Islet of Langerhans (tissue), 1 donor: ENCODE results near the gene LRP8.
"Not testable (repeated sequence)": the region's sequence is repeated elsewhere in the genome, so short reads cannot be mapped to it uniquely, and the experiment has no call there.

Source experiments
- FAIRE-seq: peaks from one replicate; lab custom pipeline; 2011; peaks lifted over from hg19 to GRCh38; lab: Jason Lieb, UNC

The LRP8 gene

GRCh38 chr1:53207726-53208125, 120.1 kb downstream of the LRP8 start:
- no peak for FAIRE-seq

GRCh38 chr1:53206735-53207379, 121.0 kb downstream of the LRP8 start:
- no peak for FAIRE-seq

GRCh38 chr1:53206083-53206685, 121.7 kb downstream of the LRP8 start:
- FAIRE-seq, result not testable (repeated sequence)

GRCh38 chr1:53205496-53205895, 122.4 kb downstream of the LRP8 start:
- FAIRE-seq, result not testable (repeated sequence)

GRCh38 chr1:53203466-53203865, 124.4 kb downstream of the LRP8 start:
- FAIRE-seq, result no peak

GRCh38 chr1:53198241-53198651, 129.6 kb downstream of the LRP8 start:
- FAIRE-seq, result no peak

DNA sequence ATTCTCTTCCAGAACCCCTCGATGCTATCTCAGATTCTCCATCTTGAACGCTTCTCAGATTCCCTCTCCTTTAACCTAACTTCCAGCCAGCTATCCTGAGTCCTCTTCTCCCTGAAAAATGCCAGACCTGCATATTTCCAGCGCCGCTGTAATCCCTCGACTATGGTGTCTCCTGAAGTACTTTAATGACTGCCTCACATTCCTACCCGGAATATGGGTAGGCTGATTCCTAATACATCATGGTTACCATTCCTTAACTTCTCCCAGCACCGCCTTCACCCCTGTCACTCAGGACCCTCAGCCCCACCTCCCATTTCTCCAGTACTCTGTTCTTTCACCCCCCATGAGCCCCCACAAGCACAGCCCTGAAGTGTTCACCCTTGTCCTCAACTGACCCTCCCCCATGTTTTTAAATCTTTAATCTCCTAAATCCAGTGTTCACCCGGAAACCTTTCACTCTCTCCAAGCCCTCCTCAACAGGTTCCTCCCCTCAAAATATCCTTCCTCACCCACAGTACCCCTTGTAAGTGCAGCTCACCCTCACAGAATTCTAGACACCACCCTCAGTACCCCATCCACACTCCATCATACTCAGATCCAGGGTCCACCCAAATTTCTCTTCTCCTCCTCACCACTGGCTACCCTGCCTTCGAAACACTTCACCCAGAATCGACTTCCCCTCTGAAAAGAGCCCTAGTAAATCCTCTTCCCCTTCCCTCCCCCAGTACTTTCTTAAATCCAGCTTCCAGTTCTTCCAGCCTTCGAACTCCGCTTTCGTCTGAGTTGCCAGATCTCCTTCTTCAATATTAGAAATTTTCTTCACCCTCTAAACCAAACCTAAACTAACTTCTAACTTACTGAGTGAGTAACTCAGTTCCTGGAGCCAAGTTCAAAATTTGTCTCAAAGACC, 130.3 kb downstream of the LRP8 start:
- no peak for FAIRE-seq

DNA sequence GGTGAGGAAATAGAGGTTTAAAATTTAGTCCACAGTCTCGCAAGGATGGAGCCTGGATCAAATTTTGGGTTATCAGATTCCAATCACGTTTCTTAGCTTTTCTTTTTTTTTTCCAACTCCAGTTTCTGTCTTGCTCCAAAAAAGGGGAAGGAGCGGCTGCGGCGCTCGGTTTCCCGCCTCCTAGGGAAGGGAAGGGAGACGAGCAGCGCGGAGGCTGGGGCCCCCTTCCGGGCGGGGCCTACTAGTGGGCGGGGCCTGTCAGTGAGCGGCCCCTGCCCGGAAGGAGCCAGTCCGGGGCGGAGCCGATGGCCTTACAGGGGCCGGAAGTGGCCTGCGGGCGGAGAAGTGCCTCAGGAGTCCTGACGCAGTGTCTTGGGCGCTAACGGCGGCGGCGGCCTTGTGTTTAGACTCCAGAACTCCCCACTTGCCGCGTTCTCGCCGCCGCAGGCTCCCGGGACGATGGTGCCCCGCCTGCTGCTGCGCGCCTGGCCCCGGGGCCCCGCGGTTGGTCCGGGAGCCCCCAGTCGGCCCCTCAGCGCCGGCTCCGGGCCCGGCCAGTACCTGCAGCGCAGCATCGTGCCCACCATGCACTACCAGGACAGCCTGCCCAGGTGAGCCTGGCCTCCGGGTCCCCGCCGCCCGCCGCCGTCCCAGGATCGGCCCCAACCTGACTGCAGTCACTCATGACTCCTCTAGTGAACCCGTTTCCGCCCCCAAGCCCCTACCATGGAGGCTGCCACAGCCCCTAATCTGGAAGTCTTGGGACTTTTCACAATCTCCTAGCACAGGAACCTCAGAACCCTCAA, 131.2 kb downstream of the LRP8 start, which contains the start of gene CPT2:
CPT2 (plus strand) TSS at position 340 of the 806 bp plus-strand sequence; CDS start at position 460, 120 bp downstream.
- FAIRE-seq, result no peak

- no peak for FAIRE-seq
Measured at GRCh38 chr1:53196017-53196484, 131.8 kb downstream of the LRP8 start.

DNA sequence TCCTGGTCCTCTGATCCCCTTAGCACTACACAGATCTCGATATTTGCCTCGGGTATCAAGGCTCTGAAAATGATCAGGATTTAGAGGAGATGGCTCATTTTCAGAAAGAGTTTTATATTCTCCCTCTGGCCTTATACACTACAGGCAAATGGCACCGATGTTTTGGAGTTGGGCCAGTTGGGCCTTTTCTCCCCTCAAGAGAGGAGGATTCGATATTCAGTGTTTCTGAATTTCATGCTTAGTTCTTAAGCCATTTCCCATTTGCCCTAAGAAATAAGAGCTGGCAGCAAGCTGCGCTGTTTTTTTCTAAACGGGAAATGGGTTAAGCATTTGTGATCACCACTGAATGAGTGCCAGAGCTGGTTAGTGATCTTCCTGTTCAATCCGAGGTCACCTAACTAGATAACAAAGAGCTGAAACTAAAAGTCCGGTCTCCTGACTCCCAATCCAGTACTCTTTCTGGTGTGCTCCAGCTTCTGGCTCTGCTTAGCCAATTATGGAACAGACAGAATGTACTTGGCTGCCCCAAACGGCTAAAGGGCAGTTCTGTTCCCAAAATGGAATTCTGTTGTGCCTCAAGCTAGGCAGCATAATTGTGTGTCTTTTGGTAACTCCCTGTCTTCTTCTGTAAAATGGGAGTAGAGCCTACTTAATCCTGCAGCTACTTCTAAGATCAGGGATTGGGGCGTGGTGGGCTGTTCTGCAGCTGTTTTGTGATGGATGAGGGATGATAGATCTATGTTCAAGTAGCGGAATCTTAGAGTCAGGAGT, 132.4 kb downstream of the LRP8 start:
- no peak for FAIRE-seq
